ENCODE results near the gene DNAAF6.
"Not testable (repeated sequence)": the region's sequence is repeated elsewhere in the genome, so short reads cannot be mapped to it uniquely, and the experiment has no call there.

DNAAF6 gene

GRCh38 chrX:107205770-107206696 lies at the start of gene DNAAF6, which contains the start of gene NUP62CL:
TSS of gene DNAAF6 (plus strand) at chrX:107206611. CDS start at chrX:107212876, 6,265 bp downstream.
TSS of gene NUP62CL (minus strand) at chrX:107206433. CDS start at chrX:107175146, 31,287 bp downstream.
- DNase-seq (ENCODE audit: low read depth in 2 of 2) = peak; percentile 50 to 51

GRCh38 chrX:107157618-107158017 lies 48.8 kb upstream of the DNAAF6 start:
- not testable (repeated sequence) for DNase-seq (ENCODE audit: low read depth in 2 of 2)

GRCh38 chrX:107167163-107167921 lies 39.1 kb upstream of the DNAAF6 start:
- DNase-seq (ENCODE audit: low read depth in 2 of 2) = no peak

GRCh38 chrX:107168257-107168656 lies 38.2 kb upstream of the DNAAF6 start:
- DNase-seq (ENCODE audit: low read depth in 2 of 2) = no peak

- DNase-seq (ENCODE audit: low read depth in 2 of 2) = no peak
Measured at GRCh38 chrX:107168712-107169111, 37.7 kb upstream of the DNAAF6 start.

GRCh38 chrX:107171369-107172102 lies 34.9 kb upstream of the DNAAF6 start:
- no peak for DNase-seq (ENCODE audit: low read depth in 2 of 2)

GRCh38 chrX:107197319-107197718 lies 9.1 kb upstream of the DNAAF6 start:
- no peak for DNase-seq (ENCODE audit: low read depth in 2 of 2)

GRCh38 chrX:107198074-107198473 lies 8.3 kb upstream of the DNAAF6 start:
- DNase-seq (ENCODE audit: low read depth in 2 of 2) = not testable (repeated sequence)

- DNase-seq (ENCODE audit: low read depth in 2 of 2) = no peak
Measured at GRCh38 chrX:107199491-107199890, 6.9 kb upstream of the DNAAF6 start.

- no peak for DNase-seq (ENCODE audit: low read depth in 2 of 2)
Measured at GRCh38 chrX:107204068-107204605, 2.3 kb upstream of the DNAAF6 start.

GRCh38 chrX:107206697-107207065 lies 270 bp downstream of the DNAAF6 start:
- DNase-seq (ENCODE audit: low read depth in 2 of 2) = no peak

GRCh38 chrX:107207089-107207488 lies 678 bp downstream of the DNAAF6 start:
- DNase-seq (ENCODE audit: low read depth in 2 of 2) = no peak

- DNase-seq (ENCODE audit: low read depth in 2 of 2) = no peak
Measured at GRCh38 chrX:107207943-107208342, 1.5 kb downstream of the DNAAF6 start.

- no peak for DNase-seq (ENCODE audit: low read depth in 2 of 2)
Measured at GRCh38 chrX:107213477-107213876, 7.1 kb downstream of the DNAAF6 start.

GRCh38 chrX:107226757-107227156 lies 20.3 kb downstream of the DNAAF6 start:
- no peak for DNase-seq (ENCODE audit: low read depth in 2 of 2)

GRCh38 chrX:107227780-107228485 lies 21.5 kb downstream of the DNAAF6 start:
- no peak for DNase-seq (ENCODE audit: low read depth in 2 of 2)

GRCh38 chrX:107228486-107228819 lies 22.0 kb downstream of the DNAAF6 start:
- DNase-seq (ENCODE audit: low read depth in 2 of 2) = no peak

- DNase-seq (ENCODE audit: low read depth in 2 of 2) = peak; percentile 0 to 2
Measured at GRCh38 chrX:107272431-107272921, 66.1 kb downstream of the DNAAF6 start.

GRCh38 chrX:107273795-107274194 lies 67.4 kb downstream of the DNAAF6 start:
- no peak for DNase-seq (ENCODE audit: low read depth in 2 of 2)

GRCh38 chrX:107288676-107289075 lies 82.3 kb downstream of the DNAAF6 start:
- DNase-seq (ENCODE audit: low read depth in 2 of 2) = no peak

GRCh38 chrX:107290019-107290418 lies 83.6 kb downstream of the DNAAF6 start:
- DNase-seq (ENCODE audit: low read depth in 2 of 2) = no peak

Data from stimulated activated CD4-positive, alpha-beta T cell treated with anti-CD3 and anti-CD28 coated beads, Interleukin-4, amount 100 ng/mL, for 48 hours (primary cell).